Activated naive CD4-positive, alpha-beta T cell treated with anti-CD3 and anti-CD28 coated beads, Interleukin-2, amount 50 U/mL, for 72 hours (primary cell): ENCODE data around the gene SMG5. TPM values are rescaled to one million over a fixed set of nuclear protein-coding genes. Genes with fewer than 3 reads are reported as not detected.
"Not testable (repeated sequence)": the region's sequence is repeated elsewhere in the genome, so short reads cannot be mapped to it uniquely, and the experiment has no call there.

ENCODE experiments used
- ATAC-seq, 2 donors: fragments of 150-1000 bp; cut with Tn5 transposase; 2 replicates each; pipeline ENCODE4 v1.10.0; 2021; ENCODE audit warnings: mild to moderate bottlenecking in 2 of 2, moderate library complexity in 2 of 2
- DNase-seq, 2 donors: peaks; one replicate each; pipeline ENCODE4 v3.0.0; 2021 to 2022; ENCODE audit warnings: low spot score in 2 of 2
- H3K27ac Mint-ChIP-seq, 2 donors: one replicate each; pipeline ENCODE4 v1.8.0; 2022; ENCODE audit warnings: mild to moderate bottlenecking in 2 of 2, mixed read lengths in 2 of 2
- H3K36me3 Mint-ChIP-seq, 2 donors: one replicate each; pipeline ENCODE4 v1.8.0; 2022; ENCODE audit warnings: mixed read lengths in 2 of 2
- H3K9me3 Mint-ChIP-seq, 2 donors: one replicate each; pipeline ENCODE4 v1.8.0; 2022; ENCODE audit warnings: mixed read lengths in 2 of 2
- total RNA-seq, 2 donors: library from RNA; stranded (reverse); gene quantifications; one replicate each; pipeline ENCODE4 v1.2.3, GENCODE V29; 2022

The SMG5 gene, protein sequence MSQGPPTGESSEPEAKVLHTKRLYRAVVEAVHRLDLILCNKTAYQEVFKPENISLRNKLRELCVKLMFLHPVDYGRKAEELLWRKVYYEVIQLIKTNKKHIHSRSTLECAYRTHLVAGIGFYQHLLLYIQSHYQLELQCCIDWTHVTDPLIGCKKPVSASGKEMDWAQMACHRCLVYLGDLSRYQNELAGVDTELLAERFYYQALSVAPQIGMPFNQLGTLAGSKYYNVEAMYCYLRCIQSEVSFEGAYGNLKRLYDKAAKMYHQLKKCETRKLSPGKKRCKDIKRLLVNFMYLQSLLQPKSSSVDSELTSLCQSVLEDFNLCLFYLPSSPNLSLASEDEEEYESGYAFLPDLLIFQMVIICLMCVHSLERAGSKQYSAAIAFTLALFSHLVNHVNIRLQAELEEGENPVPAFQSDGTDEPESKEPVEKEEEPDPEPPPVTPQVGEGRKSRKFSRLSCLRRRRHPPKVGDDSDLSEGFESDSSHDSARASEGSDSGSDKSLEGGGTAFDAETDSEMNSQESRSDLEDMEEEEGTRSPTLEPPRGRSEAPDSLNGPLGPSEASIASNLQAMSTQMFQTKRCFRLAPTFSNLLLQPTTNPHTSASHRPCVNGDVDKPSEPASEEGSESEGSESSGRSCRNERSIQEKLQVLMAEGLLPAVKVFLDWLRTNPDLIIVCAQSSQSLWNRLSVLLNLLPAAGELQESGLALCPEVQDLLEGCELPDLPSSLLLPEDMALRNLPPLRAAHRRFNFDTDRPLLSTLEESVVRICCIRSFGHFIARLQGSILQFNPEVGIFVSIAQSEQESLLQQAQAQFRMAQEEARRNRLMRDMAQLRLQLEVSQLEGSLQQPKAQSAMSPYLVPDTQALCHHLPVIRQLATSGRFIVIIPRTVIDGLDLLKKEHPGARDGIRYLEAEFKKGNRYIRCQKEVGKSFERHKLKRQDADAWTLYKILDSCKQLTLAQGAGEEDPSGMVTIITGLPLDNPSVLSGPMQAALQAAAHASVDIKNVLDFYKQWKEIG
- total RNA-seq: 100 to 1,000 TPM in 1 of 2 donors, 10 to 100 TPM in 1; 80.4 to 115 TPM

DNA sequence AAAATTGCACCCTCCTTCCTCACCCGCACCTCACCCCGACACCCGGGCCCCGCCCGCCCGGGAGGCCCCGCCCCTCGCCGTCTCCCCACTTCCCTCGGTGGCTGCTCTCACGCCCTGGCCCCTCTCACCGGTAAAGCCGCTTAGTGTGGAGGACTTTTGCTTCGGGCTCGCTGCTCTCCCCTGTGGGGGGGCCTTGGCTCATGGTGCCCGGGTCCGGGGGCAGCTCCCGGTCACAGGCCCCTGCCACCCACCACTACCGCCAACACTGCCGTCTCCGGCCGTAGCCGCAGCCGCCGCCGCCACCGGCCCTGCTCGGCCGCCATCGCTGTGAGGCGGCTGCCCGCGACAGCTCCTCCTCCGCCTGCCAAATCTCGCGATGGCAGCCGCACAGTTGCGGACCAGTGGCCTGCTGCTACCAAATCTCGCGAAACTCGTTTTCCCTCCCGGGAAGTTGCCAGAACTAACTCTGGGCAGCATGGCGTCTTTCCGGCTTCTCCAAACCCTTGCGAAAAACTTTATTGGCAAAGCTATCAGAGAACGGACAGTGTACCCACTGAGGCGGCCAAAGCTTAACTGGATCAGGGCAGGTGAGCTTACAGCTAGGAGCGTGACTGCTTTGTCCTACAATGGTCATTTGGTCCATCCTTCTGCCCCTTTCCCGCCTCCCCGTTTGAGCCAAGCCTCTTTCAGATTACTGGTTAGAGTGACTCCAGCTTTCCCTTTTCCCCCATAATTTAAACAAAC is at the start of gene SMG5:
SMG5 (minus strand) TSS at position 347 of the 744 bp plus-strand sequence; CDS start at position 202, 145 bp downstream.
- Mint-ChIP-seq H3K36me3 (peaks cover 25 to 45% of the 10 kb centered on the region in 2 donors), H3K9me3 (no peaks in the 10 kb centered on the region), H3K27ac (peak within 1 kb of the TSS; percentile 97 to 98)
- ATAC-seq: peak; percentile 92 to 93
- DNase-seq: peak; percentile 95 to 97

DNA sequence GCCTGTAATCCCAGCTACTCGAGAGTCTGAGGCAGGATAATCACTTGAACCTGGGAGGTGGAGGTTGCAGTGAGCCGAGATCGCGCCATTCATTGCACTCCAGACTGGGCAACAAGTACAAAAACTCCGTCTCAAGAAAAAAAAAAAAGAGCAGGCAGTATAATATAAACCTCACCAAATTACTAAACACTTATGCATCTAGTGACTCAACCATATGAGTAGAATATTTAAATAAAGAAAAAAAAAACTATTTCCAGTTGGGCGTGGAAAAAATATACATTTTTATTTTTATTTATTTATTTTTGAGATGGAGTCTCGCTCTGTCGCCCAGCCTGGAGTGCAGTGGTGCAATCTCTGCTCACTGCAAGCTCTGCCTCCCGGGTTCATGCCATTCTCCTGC is 40.6 kb upstream of the SMG5 start:
- not testable (repeated sequence) for H3K27ac Mint-ChIP-seq, H3K9me3 Mint-ChIP-seq, ATAC-seq, DNase-seq
- H3K36me3 Mint-ChIP-seq: peaks cover 9 to 16% of the 10 kb centered on the region in 2 donors

DNA sequence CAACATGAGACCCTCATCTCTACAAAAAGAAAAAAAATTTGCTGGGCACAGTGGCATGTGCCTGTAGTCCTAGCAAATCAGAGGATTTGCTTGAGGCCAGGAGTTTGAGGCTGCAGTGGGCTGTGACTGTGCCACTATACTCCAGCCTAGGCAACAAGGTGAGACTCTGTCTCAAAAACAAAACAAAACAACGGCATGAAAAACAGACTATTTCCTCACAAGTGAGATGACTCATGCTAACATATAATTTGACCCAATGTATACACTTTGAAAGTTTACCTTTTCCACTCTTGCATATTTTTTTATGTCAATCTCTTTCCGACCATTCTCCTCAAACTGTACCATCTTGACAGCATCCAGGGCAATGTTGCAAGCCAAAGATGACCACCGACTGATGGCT is 37.9 kb upstream of the SMG5 start:
- no peaks in the 10 kb centered on the region for H3K9me3 Mint-ChIP-seq
- H3K36me3 Mint-ChIP-seq: peaks cover 14 to 21% of the 10 kb centered on the region in 2 donors
- ATAC-seq: no peak
- no peak overlapping the region for H3K27ac Mint-ChIP-seq
- no peak for DNase-seq

DNA sequence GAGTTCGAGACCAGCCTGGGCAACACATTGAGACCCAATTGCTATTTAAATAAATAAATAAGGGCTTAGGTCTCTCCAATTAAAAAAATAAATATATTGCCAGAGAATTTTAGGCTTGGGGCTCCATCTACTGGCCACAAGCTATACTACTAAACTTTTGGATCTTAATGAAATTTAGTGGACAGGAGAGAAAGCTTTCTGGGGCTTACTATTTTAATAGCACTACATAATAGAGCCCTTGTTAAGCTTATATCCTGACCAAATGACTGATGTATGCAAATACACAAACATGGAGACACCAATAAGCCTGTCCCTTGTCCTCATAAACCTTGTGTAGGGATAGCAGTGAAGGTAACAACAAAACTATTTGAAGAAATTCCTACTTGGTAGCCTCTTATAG is 37.0 kb upstream of the SMG5 start:
- no peaks in the 10 kb centered on the region for H3K9me3 Mint-ChIP-seq
- peaks cover 14 to 21% of the 10 kb centered on the region in 2 donors for H3K36me3 Mint-ChIP-seq
- H3K27ac Mint-ChIP-seq: no peak overlapping the region
- ATAC-seq (no peak), DNase-seq (peak in 1 of 2 donors; percentile 12)

DNA sequence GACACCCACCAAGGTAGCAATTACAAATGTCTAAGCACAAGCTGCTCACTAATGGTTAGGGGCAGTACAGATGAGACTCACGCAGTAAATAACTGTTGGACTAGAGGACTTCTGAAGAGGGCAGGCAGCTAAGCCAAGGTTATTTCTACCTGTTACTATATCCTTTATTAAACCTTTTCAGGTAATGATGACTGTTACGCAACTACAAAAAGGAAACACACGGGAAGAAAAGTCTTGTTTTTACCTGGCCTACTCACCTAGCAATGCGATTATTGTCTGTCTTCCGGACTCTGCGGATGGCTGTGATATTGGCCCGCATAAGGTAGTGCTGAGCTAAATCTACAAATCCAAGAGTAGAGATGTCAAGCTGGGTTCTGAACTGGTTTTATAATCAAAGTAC is 34.3 kb upstream of the SMG5 start:
- H3K36me3 Mint-ChIP-seq: peaks cover 14 to 35% of the 10 kb centered on the region in 2 donors
- peak overlapping the region in 1 of 2 donors; percentile 48 for H3K27ac Mint-ChIP-seq
- no peaks in the 10 kb centered on the region for H3K9me3 Mint-ChIP-seq
- no peak for DNase-seq
- ATAC-seq: no peak

DNA sequence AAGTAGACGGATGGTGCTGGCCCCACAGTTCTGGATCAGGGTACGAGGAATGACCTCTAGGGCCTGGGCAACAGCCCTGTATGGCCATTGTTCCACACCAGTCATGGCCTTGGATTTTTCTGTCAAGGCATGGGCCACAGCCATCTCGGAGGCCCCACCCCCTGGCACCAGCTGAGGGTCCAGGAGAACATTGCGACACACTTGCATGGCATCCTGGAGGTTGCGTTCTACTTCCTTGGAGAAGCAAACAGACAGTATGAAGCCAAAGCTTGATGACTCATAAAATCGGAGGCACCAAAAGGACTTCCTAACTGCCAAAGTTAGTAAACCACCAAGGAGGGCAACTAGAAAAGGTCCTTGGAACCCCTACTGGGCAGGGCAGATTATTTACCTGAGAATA is 28.3 kb upstream of the SMG5 start:
- no peak overlapping the region for H3K27ac Mint-ChIP-seq
- no peak for DNase-seq
- peaks cover 14 to 30% of the 10 kb centered on the region in 2 donors for H3K36me3 Mint-ChIP-seq
- no peak for ATAC-seq
- H3K9me3 Mint-ChIP-seq: no peaks in the 10 kb centered on the region

DNA sequence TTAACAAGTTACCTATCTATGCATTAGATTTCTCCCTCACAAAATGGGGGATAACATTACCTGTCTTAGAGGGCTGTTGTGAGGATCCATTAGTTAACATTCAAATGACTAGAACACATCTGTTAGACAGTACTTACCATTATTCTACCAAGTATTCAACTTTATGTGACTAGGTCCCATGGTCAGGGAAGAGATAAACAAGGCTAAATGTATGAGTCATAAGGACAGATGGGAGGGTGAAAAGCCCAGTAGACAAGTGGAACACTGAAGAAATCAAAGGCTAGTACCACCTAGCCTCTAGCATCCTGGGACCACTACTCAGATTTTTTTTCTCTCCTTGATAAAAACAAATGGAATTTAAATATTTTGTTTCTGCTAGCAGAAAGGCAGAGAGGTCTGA is 25.5 kb upstream of the SMG5 start:
- ATAC-seq: no peak
- DNase-seq: no peak
- no peaks in the 10 kb centered on the region for H3K9me3 Mint-ChIP-seq
- no peak overlapping the region for H3K27ac Mint-ChIP-seq
- peaks cover 14 to 28% of the 10 kb centered on the region in 2 donors for H3K36me3 Mint-ChIP-seq

DNA sequence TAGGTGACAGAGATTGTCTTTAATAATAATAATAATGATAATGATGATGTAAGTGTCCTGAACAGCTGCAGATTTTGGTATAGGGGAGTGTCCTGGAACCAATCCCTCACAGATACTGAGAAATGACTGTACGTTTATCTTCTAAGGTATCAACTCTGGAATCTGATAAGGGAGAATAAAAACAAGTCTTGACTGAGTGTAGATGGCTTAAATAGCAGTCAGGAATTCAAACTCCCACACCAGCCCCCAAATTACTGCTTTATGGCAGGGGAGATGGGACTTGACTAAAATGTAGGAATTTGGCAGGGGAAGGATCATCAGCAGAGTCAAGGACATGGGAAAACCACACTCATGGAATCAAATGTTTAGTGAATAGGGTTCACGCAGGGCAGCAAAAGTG is 22.6 kb upstream of the SMG5 start:
- peaks cover 13 to 14% of the 10 kb centered on the region in 2 donors for H3K36me3 Mint-ChIP-seq
- no peaks in the 10 kb centered on the region for H3K9me3 Mint-ChIP-seq
- ATAC-seq (no peak), DNase-seq (no peak)
- H3K27ac Mint-ChIP-seq: no peak overlapping the region

DNA sequence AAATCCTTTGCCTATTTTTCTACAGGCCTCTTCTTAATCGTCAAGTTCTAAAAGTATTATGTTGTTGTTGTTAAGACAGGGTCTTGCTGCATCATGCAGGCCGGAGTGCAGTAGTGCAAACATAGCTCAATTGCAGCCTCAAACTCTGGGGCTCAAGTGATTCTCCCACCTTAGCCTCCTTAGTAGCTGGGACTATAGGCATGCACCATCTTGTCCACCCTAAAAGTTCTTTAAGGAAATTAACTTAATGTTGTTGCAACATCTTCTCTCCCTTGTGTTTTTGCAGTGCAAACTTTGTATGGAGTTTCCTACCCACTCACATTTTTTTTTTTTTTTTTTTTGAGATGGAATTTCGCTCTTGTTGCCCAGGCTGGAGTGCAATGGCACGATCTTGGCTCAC is 20.6 kb upstream of the SMG5 start:
- ATAC-seq (no peak), DNase-seq (no peak)
- Mint-ChIP-seq H3K9me3 (no peaks in the 10 kb centered on the region), H3K27ac (peak overlapping the region in 1 of 2 donors; percentile 36), H3K36me3 (peaks cover 5 to 6% of the 10 kb centered on the region in 2 donors)

DNA sequence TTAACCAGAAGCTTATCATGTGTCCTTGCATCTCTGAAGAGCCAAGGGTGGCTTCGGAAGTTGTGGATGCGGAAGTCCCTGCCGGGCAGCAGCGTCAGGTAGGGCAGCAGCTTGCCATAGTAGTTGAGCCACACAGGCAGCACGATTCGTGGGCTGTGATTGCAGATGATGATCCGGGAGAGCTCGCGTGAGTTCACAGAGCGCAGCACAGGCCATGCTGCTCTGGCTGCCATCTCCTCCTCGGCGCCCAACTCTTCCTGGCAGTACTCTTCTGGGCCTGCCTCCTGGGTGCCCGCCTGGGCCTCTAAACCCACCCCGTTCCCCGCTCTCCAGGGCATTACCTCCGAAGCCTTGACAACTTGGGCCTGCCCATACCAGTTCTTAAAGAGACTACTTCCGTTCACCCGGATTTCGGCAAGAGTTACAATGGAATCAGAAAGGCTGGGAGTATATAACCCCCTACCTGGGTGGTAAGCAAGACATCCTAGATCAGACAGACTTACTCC is 16.3 kb upstream of the SMG5 start, which contains the start of gene VHLL:
VHLL (minus strand) TSS at position 456 of the 506 bp plus-strand sequence; CDS start at position 338, 118 bp downstream.
- no peak for ATAC-seq
- no peaks in the 10 kb centered on the region for H3K9me3 Mint-ChIP-seq
- no peak for DNase-seq
- no peaks in the 10 kb centered on the region for H3K36me3 Mint-ChIP-seq
- H3K27ac Mint-ChIP-seq: no peak within 1 kb of the TSS

DNA sequence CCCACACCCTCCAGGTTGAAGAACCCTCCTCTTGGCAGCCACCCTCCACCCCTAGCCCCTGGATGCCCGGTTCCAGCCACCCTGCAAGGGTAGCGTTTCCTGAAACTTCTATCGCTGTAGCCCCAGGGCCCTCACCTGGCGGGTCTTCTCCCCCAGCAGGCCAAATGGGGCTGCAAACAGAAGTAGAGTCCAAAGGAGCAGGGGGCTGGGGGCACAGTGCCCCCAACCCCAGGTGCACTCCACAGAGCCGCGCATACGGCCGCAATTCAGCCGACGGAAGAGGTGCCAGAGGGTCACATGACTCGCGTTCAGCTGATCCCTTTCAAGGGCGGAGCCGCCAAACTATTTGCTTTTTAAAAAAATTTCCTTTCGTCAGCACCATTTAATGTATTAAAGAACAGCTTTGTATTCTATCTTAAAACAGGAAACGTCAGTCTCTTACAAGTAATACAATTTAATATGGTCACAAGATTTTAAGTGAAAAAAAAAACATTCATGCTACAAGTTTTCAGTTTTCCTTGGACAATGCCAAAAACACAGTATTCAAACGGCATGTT is 12.8 kb upstream of the SMG5 start, which contains the start of gene GLMP:
GLMP (minus strand) TSS at position 289 of the 557 bp plus-strand sequence; CDS start at position 255, 34 bp downstream.
- Mint-ChIP-seq H3K9me3 (no peaks in the 10 kb centered on the region), H3K36me3 (no peaks in the 10 kb centered on the region), H3K27ac (peak within 1 kb of the TSS; percentile 73 to 85)
- DNase-seq (peak in 1 of 2 donors; percentile 53), ATAC-seq (peak; percentile 83 to 90)

DNA sequence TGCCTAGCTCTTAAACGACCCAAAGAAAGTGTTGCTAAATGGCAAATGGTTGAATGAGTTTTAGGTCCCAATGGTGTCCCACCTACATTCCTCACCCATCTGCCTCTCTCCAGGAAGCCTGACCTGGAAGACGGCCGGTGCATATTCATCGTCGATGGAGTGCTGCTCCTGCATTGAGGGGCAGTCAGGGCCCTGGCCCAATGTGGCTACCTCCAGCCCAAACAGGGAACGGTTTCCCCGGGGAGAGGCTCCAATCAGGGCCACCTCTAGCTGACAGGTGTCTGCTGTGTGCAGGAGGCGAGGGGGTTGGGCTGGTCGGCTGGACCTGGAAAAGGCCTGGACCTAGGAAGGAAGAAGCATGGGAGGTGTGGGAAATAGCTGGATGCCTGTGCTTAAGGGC is 11.3 kb upstream of the SMG5 start:
- H3K27ac Mint-ChIP-seq: no peak overlapping the region
- H3K36me3 Mint-ChIP-seq: no peaks in the 10 kb centered on the region
- H3K9me3 Mint-ChIP-seq: no peaks in the 10 kb centered on the region
- ATAC-seq (no peak), DNase-seq (no peak)

DNA sequence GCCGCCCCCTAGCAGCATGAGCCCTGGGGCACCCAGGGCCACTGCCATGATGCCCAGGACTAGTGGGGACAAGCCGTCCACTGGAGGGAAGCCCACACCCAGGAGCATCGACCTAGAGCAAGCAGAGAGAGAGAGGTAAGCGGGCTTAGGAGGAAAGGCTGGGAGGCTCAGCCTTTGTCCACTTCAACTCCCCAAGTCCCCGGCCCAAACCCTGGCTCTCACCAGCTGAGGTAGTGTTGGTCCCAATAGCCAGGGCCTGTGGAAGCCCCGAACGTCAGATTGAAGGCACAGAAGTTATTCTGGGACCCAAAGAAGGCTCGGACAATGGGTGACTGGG is 10.4 kb upstream of the SMG5 start:
- ATAC-seq (no peak), DNase-seq (no peak)
- Mint-ChIP-seq H3K36me3 (no peaks in the 10 kb centered on the region), H3K27ac (no peak overlapping the region), H3K9me3 (no peaks in the 10 kb centered on the region)

DNA sequence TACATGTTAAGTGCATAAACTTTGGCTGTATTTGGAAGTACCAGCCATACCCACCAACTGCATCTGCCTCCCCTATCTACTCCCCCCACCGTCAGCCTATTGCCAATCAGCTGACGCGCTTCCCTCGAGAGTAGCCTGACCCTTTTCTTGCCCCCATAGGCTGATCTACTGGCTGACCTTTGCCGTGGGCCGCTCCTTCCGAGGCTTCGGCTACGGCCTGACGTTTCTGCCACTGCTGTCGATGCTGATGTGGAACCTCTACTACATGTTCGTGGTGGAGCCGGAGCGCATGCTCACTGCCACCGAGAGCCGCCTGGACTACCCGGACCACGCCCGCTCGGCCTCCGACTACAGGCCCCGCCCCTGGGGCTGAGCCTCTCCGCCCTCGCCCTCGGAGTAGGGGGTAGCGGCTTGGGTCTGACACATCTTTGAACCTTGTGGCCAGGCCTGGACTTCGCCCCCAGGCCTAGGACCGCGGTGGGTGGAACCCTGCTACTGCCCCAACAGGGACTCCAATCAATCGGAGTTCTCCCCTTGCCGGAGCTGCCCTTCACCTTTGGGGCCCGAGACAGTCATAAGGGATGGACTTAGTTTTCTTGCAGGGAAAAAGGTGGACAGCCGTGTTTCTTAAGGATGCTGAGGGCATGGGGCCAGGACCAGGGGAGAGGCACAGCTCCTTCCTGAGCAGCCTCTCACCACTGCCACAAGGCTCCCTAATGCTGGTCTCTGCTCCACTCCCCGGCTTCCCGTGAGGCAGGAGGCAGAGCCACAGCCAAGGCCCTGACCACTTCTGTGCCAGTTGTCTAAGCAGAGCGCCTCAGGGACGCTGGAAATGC is 8.8 kb upstream of the SMG5 start:
- Mint-ChIP-seq H3K36me3 (no peaks in the 10 kb centered on the region), H3K27ac (peak overlapping the region; percentile 74 to 90), H3K9me3 (no peaks in the 10 kb centered on the region)
- peak in 1 of 2 donors; percentile 28 for DNase-seq
- ATAC-seq: peak; percentile 39 to 62

DNA sequence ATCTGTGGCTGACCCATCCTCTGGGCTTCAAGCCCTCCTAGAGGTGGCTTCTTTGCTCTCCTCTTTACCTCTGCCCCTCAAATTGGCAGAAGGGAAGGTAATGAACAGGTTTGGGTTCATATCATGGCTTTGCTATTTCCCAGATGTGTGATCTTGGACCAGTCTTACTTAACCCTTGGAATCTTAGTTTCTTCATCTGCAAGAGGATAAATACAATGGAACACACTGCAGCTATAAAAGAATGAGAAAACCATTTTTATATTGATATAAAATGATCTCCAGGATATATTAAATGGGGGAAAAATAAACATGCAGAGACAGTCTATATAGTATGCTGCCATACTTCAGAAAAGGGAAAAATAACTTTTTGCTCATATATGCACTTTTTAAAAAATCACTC is 7.2 kb upstream of the SMG5 start:
- Mint-ChIP-seq H3K36me3 (no peaks in the 10 kb centered on the region), H3K9me3 (no peaks in the 10 kb centered on the region), H3K27ac (peak overlapping the region in 1 of 2 donors; percentile 44)
- no peak for DNase-seq
- ATAC-seq: no peak
